ENCODE measurements around the gene MYH16.

GRCh38 chr7:99261646-99262045 is 11.0 kb upstream of the MYH16 start:
- TF ChIP-seq CTCF (optimal IDR thresholded peaks at IDR 0.05 in 1 of 3, IDR thresholded peaks at IDR 0.05 in 1 of 3, conservative IDR thresholded peaks at IDR 0.05 in 1 of 3; ENCODE audit: extremely low read depth in 1 of 3, insufficient read depth in 2 of 3, low read length in 3 of 3) (no peak), EZH2 (IDR thresholded peaks at IDR 0.05; ENCODE audit: low read length) (no peak)
